ENCODE results near the gene DUSP5. TPM values are rescaled to one million over a fixed set of nuclear protein-coding genes. Genes with fewer than 3 reads are reported as not detected.

The DUSP5 gene
- total RNA-seq, 1 experiment from 2014 or later: 14.2 TPM

DNA sequence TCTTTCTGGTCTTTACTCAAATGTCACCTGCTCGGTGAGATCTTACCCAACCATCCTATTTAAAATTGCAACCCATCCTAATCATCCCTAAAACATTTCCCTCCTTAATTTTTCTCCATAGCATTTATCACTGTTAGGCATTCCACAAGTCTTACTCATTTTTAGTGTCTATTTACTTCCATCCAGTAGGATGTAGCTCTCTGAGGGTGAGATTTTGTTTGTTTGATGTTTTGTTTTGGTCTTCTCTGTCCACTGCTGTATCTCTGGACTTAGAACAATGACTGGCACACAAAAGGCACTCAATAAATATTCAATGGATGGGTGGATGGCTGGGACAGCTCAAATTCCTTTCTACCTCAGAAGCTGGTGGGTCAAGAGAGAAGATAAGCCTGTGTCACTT lies 15.8 kb upstream of the DUSP5 start:
- Histone ChIP-seq H3K4me2 (0 out of 2 replicates have a peak overlapping the region, but pooled peaks have one; percentile 19), H3K79me2 (ENCODE audit: low read depth) (no peaks in the 10 kb centered on the region), H3K9me3 (ENCODE audit: insufficient read depth, low read depth) (no peaks in the 10 kb centered on the region), H3K9me2 (ENCODE audit: insufficient read depth) (no peaks in the 10 kb centered on the region), H4K20me1 (ENCODE audit: insufficient read depth) (no peaks in the 10 kb centered on the region), H3F3A (ENCODE audit: insufficient read depth, low read depth) (peaks cover 11% of the 10 kb centered on the region; the same call in 1 of the 2 replicates), H3K4me1 (replicated peaks; ENCODE audit: insufficient read depth) (peaks cover 8% of the 10 kb centered on the region; the same call in 1 of the 2 replicates), H3K27me3 (ENCODE audit: insufficient read depth, low read depth) (no peaks in the 10 kb centered on the region), H3K27ac (no peak overlapping the region), H3K4me3 (no peak overlapping the region), H2AFZ (no peak overlapping the region), H3K36me3 (ENCODE audit: low read depth) (no peaks in the 10 kb centered on the region)
- TF ChIP-seq EZH2 (IDR thresholded peaks at IDR 0.05; ENCODE audit: low read depth): no peak
- TF ChIP-seq, protein P1, sequence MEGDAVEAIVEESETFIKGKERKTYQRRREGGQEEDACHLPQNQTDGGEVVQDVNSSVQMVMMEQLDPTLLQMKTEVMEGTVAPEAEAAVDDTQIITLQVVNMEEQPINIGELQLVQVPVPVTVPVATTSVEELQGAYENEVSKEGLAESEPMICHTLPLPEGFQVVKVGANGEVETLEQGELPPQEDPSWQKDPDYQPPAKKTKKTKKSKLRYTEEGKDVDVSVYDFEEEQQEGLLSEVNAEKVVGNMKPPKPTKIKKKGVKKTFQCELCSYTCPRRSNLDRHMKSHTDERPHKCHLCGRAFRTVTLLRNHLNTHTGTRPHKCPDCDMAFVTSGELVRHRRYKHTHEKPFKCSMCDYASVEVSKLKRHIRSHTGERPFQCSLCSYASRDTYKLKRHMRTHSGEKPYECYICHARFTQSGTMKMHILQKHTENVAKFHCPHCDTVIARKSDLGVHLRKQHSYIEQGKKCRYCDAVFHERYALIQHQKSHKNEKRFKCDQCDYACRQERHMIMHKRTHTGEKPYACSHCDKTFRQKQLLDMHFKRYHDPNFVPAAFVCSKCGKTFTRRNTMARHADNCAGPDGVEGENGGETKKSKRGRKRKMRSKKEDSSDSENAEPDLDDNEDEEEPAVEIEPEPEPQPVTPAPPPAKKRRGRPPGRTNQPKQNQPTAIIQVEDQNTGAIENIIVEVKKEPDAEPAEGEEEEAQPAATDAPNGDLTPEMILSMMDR (conservative IDR thresholded peaks at IDR 0.05): no peak
- POLR2A ChIA-PET (ENCODE audit: unreplicated experiment): no interaction called here
- DNase-seq: peak in 1 of 2 experiments; percentile 48
- no TSS peak for BruUV-seq (replicated peaks)
- intact Hi-C loops (cut with micrococcal nuclease; ENCODE audit: unreplicated experiment): no loop called here
- CTCF ChIA-PET: interaction anchor here (0.6 to 1.0 kb wide), 2 partner anchors 10 to 161 kb away, joined by 3 to 5 read pairs; no protein-coding TSS in a partner anchor

DNA sequence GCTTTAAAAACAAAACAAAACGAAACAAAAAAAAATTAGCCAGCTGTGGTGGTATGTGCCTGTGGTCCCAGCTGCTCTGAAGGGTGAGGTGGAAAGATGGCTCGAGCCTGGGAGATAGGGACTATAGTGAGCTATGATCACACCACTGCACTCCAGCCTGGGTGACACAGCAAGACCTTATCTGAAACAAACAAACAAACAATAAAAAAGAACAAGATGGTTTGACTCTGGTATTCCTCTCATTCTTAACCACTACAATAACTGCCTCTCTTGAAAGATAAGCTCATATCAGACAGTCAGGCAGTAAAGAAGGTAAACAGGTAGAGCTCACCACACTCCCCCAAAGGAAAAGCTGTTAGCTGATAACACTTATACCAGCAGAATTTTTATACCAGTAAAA lies 14.1 kb upstream of the DUSP5 start:
- Histone ChIP-seq H3K4me1 (replicated peaks; ENCODE audit: insufficient read depth) (peaks cover 8% of the 10 kb centered on the region; the same call in 1 of the 2 replicates), H3K9me3 (ENCODE audit: insufficient read depth, low read depth) (no peaks in the 10 kb centered on the region), H3K79me2 (ENCODE audit: low read depth) (no peaks in the 10 kb centered on the region), H3K27me3 (ENCODE audit: insufficient read depth, low read depth) (no peaks in the 10 kb centered on the region), H3F3A (ENCODE audit: insufficient read depth, low read depth) (peaks cover 11% of the 10 kb centered on the region; the same call in 1 of the 2 replicates), H3K27ac (no peak overlapping the region), H3K9me2 (ENCODE audit: insufficient read depth) (no peaks in the 10 kb centered on the region), H3K4me2 (no peak overlapping the region), H3K4me3 (no peak overlapping the region), H3K36me3 (ENCODE audit: low read depth) (no peaks in the 10 kb centered on the region), H2AFZ (no peak overlapping the region), H4K20me1 (ENCODE audit: insufficient read depth) (no peaks in the 10 kb centered on the region)
- ChIA-PET POLR2A (ENCODE audit: unreplicated experiment) (interaction anchor here (0.5 to 0.6 kb wide), 2 partner anchors 18 to 85 kb away, joined by 4 to 5 read pairs; no protein-coding TSS in a partner anchor), CTCF (no interaction called here)
- DNase-seq: no peak
- no TSS peak for BruUV-seq (replicated peaks)
- intact Hi-C loops (cut with micrococcal nuclease; ENCODE audit: unreplicated experiment): no loop called here
- TF ChIP-seq, protein P1 (conservative IDR thresholded peaks at IDR 0.05): no peak
- TF ChIP-seq EZH2 (IDR thresholded peaks at IDR 0.05; ENCODE audit: low read depth): no peak

DNA sequence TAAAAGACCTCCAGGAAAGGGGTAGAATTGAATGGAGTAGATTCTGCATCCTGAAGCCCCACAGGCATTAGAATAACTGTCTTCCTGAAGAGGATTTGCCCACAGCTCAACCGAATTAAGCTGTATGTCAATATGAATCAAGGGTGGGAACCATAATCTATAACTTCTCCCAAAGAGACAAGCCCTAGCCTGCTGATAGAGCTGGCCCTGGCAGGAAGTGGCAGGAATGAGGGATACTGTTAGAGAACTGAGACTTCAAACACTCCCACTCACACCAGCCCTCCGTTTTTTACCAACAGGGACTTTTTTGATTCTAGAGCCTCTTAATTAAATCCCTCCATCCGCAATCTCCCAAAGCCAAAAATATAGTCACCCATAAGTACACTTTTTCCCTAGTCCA lies 12.2 kb upstream of the DUSP5 start:
- Histone ChIP-seq H3K4me1 (replicated peaks; ENCODE audit: insufficient read depth) (peaks cover 8% of the 10 kb centered on the region; the same call in 1 of the 2 replicates), H3K4me2 (no peak overlapping the region), H2AFZ (no peak overlapping the region), H3K9me3 (ENCODE audit: insufficient read depth, low read depth) (no peaks in the 10 kb centered on the region), H3K79me2 (ENCODE audit: low read depth) (no peaks in the 10 kb centered on the region), H3K27ac (no peak overlapping the region), H3K9me2 (ENCODE audit: insufficient read depth) (no peaks in the 10 kb centered on the region), H3F3A (ENCODE audit: insufficient read depth, low read depth) (peaks cover 11% of the 10 kb centered on the region; the same call in 1 of the 2 replicates), H3K4me3 (no peak overlapping the region), H3K27me3 (ENCODE audit: insufficient read depth, low read depth) (no peaks in the 10 kb centered on the region), H3K36me3 (ENCODE audit: low read depth) (no peaks in the 10 kb centered on the region), H4K20me1 (ENCODE audit: insufficient read depth) (no peaks in the 10 kb centered on the region)
- no peak for DNase-seq
- TF ChIP-seq EZH2 (IDR thresholded peaks at IDR 0.05; ENCODE audit: low read depth): no peak
- TF ChIP-seq, protein P1 (conservative IDR thresholded peaks at IDR 0.05): no peak
- no TSS peak for BruUV-seq (replicated peaks)
- intact Hi-C loops (cut with micrococcal nuclease; ENCODE audit: unreplicated experiment): no loop called here
- CTCF ChIA-PET: no interaction called here
- POLR2A ChIA-PET (ENCODE audit: unreplicated experiment): no interaction called here

All from PC-9 (cell line).